Esophagus muscularis mucosa (tissue), 4 donors: Measurements from ENCODE around the gene LAMB1. TPM values are rescaled to one million over a fixed set of nuclear protein-coding genes. Genes with fewer than 3 reads are reported as not detected.

Source experiments
- DNase-seq: peaks from one replicate; pipeline ENCODE4 v3.0.0-alpha.2; 2017; ENCODE audit errors: extremely low spot score
- H3K27ac ChIP-seq, 4 donors: fragments of 200-600 bp; sonication (generic); replicated peaks in 1 of 4; 1 replicate in 3 of 4; 2 replicates in 1 of 4; pipeline ENCODE4 v1.5.1; 2016 to 2019; ENCODE audit warnings: mild to moderate bottlenecking in 1 of 4
- H3K27me3 ChIP-seq, 4 donors: fragments of 200-600 bp; sonication (generic); one replicate each; pipeline versions ENCODE4 v1.5.1 to v1.6.0; 2016 to 2019
- H3K36me3 ChIP-seq, 4 donors: fragments of 200-600 bp; sonication (generic); one replicate each; pipeline ENCODE4 v1.5.1; 2016 to 2019
- H3K4me1 ChIP-seq, 4 donors: fragments of 200-600 bp; sonication (generic); one replicate each; pipeline ENCODE4 v1.5.1; 2016 to 2019
- H3K4me3 ChIP-seq, 4 donors: fragments of 200-600 bp; sonication (generic); 1 replicate in 2 of 4; 2 replicates in 2 of 4; pipeline ENCODE4 v1.5.1; 2016 to 2019; ENCODE audit warnings: mild to moderate bottlenecking in 4 of 4, moderate library complexity in 1 of 4
- H3K9me3 ChIP-seq, 4 donors: fragments of 200-600 bp; sonication (generic); 1 replicate in 3 of 4; 2 replicates in 1 of 4; pipeline ENCODE4 v1.5.1; 2016 to 2019
- EP300 ChIP-seq: sonication (generic); formaldehyde crosslinking; IDR thresholded peaks from one replicate; pipeline ENCODE4 v1.6.1; 2017; ENCODE audit warnings: antibody characterized with exemption
- POLR2A ChIP-seq: fragments of 450-650 bp; IDR thresholded peaks from one replicate; pipeline ENCODE4 v1.6.1; 2017; ENCODE audit warnings: antibody characterized with exemption, moderate library complexity, mild to moderate bottlenecking, low read depth
- POLR2AphosphoS5 ChIP-seq, 2 donors: sonication (generic); formaldehyde crosslinking; IDR thresholded peaks; one replicate each; pipeline ENCODE4 v1.6.1; 2017; ENCODE audit warnings: antibody characterized with exemption in 2 of 2
- WGBS: methylation state at CpG from one replicate; pipeline ENCODE4 v1.1.5; 2018; 5-methylcytosine and 5-hydroxymethylcytosine counted together
- intact Hi-C: fragments of 100-400 bp; cut with DNase I; formaldehyde crosslinking; loops from one replicate; pipeline ENCODE4 v1.15.1; 2023
- total RNA-seq, 4 donors: library from RNA; depleted of rRNA; stranded (reverse); fragments of >200 nt; gene quantifications; one replicate each; pipeline versions ENCODE4 v1.1.0 to v1.2.1, GENCODE V29; 2016
- TF ChIP-seq, protein P1 (sequence below), 3 experiments: fragments of 200-600 bp in 2 of 3; fragments of 450-650 bp in 1 of 3; sonication (generic) in 2 of 3; IDR thresholded peaks; one replicate each; pipeline ENCODE4 v1.5.1; 2017 to 2019; ENCODE audit warnings: antibody characterized with exemption in 3 of 3, mild to moderate bottlenecking in 2 of 3, moderate library complexity in 1 of 3

LAMB1 gene
- total RNA-seq, 4 donors from 2014 or later: 167 to 240 (median 219) TPM

DNA sequence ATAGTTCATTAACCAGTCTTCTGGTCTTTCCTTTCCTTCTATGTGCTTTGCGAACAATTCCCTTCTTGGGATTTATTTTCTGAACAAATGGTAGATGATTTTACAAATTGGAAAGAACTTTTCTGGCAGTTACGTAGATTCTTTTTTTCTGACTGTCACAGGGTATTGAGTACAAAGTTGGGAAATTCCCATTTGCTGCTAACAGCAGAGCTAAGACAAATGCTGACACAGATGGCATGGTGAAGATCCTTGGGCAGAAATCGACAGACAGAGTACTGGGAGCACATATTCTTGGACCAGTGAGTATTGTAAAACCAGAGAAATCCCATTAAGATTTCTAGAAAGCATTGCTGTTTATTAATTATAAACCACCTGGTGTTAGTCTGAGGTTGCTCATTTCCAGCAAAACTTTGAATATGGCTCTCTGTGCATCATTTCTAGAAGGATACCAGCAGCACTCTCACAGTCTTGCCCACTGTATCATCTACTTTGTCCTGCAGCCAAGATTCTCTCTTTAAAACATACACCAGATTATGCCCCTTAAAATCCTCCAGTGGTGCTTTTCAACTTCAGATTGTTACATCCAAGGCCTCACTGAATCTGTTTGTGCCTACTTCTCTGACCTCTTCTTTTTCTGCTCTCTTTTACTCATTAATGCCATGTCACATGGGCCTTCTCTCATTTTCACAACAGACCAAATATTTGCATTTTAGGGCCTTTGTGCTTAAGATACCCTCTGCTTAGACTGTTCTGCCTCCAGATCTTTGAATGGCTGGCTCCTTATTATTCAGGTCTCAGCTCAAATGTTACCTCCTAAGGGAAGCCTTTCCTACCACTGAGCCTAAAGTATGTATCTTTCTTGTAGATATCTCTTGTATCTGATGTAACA is 85.0 kb downstream of the LAMB1 start:
- no peak for DNase-seq
- Histone ChIP-seq H3K9me3 (no peaks in the 10 kb centered on the region), H3K4me3 (no peak overlapping the region), H3K27me3 (no peaks in the 10 kb centered on the region), H3K27ac (peak overlapping the region in 2 of 4 donors; percentile 37 to 41), H3K36me3 (peaks cover 35 to 71% (median 53%) of the 10 kb centered on the region in 4 donors), H3K4me1 (peaks cover 0 to 40% (median 20%) of the 10 kb centered on the region in 4 donors)
- intact Hi-C loops: loop anchor here (5.0 kb wide), 1 partner anchor 64 kb away; no protein-coding TSS in a partner anchor
- TF ChIP-seq POLR2A (no peak), EP300 (no peak), POLR2AphosphoS5 (IDR thresholded peaks at IDR 0.05) (no peak)
- TF ChIP-seq, protein P1, sequence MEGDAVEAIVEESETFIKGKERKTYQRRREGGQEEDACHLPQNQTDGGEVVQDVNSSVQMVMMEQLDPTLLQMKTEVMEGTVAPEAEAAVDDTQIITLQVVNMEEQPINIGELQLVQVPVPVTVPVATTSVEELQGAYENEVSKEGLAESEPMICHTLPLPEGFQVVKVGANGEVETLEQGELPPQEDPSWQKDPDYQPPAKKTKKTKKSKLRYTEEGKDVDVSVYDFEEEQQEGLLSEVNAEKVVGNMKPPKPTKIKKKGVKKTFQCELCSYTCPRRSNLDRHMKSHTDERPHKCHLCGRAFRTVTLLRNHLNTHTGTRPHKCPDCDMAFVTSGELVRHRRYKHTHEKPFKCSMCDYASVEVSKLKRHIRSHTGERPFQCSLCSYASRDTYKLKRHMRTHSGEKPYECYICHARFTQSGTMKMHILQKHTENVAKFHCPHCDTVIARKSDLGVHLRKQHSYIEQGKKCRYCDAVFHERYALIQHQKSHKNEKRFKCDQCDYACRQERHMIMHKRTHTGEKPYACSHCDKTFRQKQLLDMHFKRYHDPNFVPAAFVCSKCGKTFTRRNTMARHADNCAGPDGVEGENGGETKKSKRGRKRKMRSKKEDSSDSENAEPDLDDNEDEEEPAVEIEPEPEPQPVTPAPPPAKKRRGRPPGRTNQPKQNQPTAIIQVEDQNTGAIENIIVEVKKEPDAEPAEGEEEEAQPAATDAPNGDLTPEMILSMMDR (IDR thresholded peaks at IDR 0.05): no peak
- WGBS: 83% methylated on average over 3 of the region's 3 CpGs

DNA sequence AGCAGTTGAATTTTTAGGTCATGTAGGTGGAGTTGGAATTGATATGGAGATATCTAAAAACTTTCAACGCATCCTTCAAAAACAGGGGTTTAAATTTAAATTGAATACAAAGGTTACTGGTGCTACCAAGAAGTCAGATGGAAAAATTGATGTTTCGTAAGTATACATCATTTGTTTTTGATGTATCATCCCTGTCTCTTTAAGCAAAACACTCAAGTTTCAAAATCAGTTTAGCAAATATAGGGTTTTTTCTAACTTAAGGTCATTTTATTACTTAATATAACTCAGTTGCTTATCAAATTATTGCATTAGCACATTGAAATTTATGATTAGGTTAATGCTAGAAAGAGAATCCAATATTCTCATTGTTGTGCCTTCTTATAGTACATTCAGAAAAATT is 87.4 kb downstream of the LAMB1 start:
- peaks cover 0 to 28% (median 12%) of the 10 kb centered on the region in 4 donors for H3K4me1 ChIP-seq
- intact Hi-C loops: loop anchor here (5.0 kb wide), 1 partner anchor 67 kb away; no protein-coding TSS in a partner anchor
- TF ChIP-seq POLR2AphosphoS5 (IDR thresholded peaks at IDR 0.05): no peak
- TF ChIP-seq, protein P1 (IDR thresholded peaks at IDR 0.05): no peak
- no peak overlapping the region for H3K4me3 ChIP-seq
- H3K9me3 ChIP-seq: no peaks in the 10 kb centered on the region
- no peak overlapping the region for H3K27ac ChIP-seq
- 97% methylated on average over 2 of the region's 2 CpGs for WGBS
- peaks cover 30 to 68% (median 53%) of the 10 kb centered on the region in 4 donors for H3K36me3 ChIP-seq
- no peak for DNase-seq
- H3K27me3 ChIP-seq: no peaks in the 10 kb centered on the region

DNA sequence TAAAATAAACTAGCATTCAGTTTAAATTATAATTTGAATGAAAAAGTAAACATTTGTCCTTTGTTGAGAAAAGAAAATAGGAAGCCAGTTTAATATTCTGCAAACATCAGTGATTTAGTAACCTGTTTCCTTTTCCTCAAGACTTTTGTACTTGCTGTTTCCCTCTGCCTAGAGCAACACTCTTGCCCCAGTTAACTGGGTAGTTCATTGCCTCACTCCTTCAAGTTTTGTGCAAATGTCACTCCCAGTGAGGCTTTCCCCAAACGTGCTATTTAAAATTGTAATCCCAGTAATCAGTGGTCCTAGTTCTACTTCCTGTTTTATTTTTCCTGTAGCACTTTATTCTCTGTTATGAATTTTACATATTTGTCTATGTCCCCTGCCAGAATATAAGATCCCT is 88.1 kb downstream of the LAMB1 start:
- H3K27ac ChIP-seq: no peak overlapping the region
- H3K27me3 ChIP-seq: no peaks in the 10 kb centered on the region
- H3K4me3 ChIP-seq: no peak overlapping the region
- 28% methylated on average over 1 of the region's 1 CpG for WGBS
- no peak for DNase-seq
- H3K9me3 ChIP-seq: no peaks in the 10 kb centered on the region
- TF ChIP-seq EP300: no peak
- no peak for TF ChIP-seq POLR2AphosphoS5 (IDR thresholded peaks at IDR 0.05)
- TF ChIP-seq, protein P1 (IDR thresholded peaks at IDR 0.05): no peak
- no peak for TF ChIP-seq POLR2A
- H3K4me1 ChIP-seq: peaks cover 0 to 21% (median 5%) of the 10 kb centered on the region in 4 donors
- intact Hi-C loops: loop anchor here (5.0 kb wide), 1 partner anchor 67 kb away; no protein-coding TSS in a partner anchor
- H3K36me3 ChIP-seq: peaks cover 33 to 72% (median 57%) of the 10 kb centered on the region in 4 donors

DNA sequence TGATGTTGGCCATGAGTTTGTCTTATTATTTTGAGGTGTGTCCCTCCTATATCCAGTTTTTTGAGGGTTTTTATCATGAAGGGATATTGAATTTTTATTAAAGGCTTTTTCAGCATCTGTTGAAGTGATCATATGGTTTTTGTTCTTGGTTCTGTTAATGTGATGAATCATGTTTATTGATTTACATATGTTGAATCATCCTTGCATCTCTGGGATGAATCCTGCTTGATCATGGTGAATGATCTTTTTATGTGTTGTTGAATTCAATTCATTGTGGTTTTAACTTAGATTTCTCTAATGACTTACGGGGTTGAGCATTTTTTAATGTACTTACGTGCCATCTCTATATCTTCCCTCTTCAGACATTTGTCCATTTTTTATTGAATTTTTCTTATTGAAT is 89.1 kb downstream of the LAMB1 start:
- peaks cover 31 to 73% (median 54%) of the 10 kb centered on the region in 4 donors for H3K36me3 ChIP-seq
- TF ChIP-seq POLR2AphosphoS5 (IDR thresholded peaks at IDR 0.05) (no peak), POLR2A (no peak), EP300 (no peak)
- TF ChIP-seq, protein P1 (IDR thresholded peaks at IDR 0.05): no peak
- intact Hi-C loops: no loop called here
- H3K4me3 ChIP-seq: no peak overlapping the region
- no peak for DNase-seq
- H3K27ac ChIP-seq: no peak overlapping the region
- H3K27me3 ChIP-seq: no peaks in the 10 kb centered on the region
- 90% methylated on average over 2 of the region's 2 CpGs for WGBS
- H3K4me1 ChIP-seq: peaks cover 0 to 21% (median 9%) of the 10 kb centered on the region in 4 donors
- H3K9me3 ChIP-seq: no peaks in the 10 kb centered on the region
